Colonic mucosa (tissue), 4 donors: Measurements from ENCODE around the gene PARVG. TPM values are rescaled to one million over a fixed set of nuclear protein-coding genes. Genes with fewer than 3 reads are reported as not detected.

Experiments used
- DNase-seq: peaks from one replicate; pipeline ENCODE4 v3.0.0-alpha.2; 2020
- H3K27ac ChIP-seq: fragments of 200-600 bp; one replicate; pipeline ENCODE4 v1.8.0; 2021
- H3K27me3 ChIP-seq: fragments of 200-600 bp; one replicate; pipeline ENCODE4 v1.8.0; 2021
- H3K36me3 ChIP-seq: fragments of 200-600 bp; one replicate; pipeline ENCODE4 v1.8.0; 2021
- H3K4me1 ChIP-seq: fragments of 200-600 bp; one replicate; pipeline ENCODE4 v1.8.0; 2021; ENCODE audit warnings: mild to moderate bottlenecking
- H3K4me3 ChIP-seq: fragments of 200-600 bp; one replicate; pipeline ENCODE4 v1.8.0; 2021
- H3K9ac ChIP-seq, 2 donors: one replicate each; pipeline ENCODE4 v1.7.0; 2013; ENCODE audit warnings: control low read depth in 2 of 2, low read depth in 2 of 2, low read length in 2 of 2
- H3K9me3 ChIP-seq: fragments of 200-600 bp; one replicate; pipeline ENCODE4 v1.8.0; 2021
- intact Hi-C: fragments of 100-400 bp; cut with DNase I; formaldehyde crosslinking; loops from one replicate; pipeline ENCODE4 v1.14.1; 2022
- total RNA-seq, 2 donors: library from RNA; stranded (reverse); fragmentation: NEBNext Ultra II Directional in 1 of 2; extraction: Animal tissue kit (Norgen Biotek cat#: 25700) in 1 of 2; gene quantifications; one replicate each; pipeline ENCODE4 v1.2.1, GENCODE V29; 2021
- TF ChIP-seq, protein P1 (sequence below): fragments of 200-600 bp; IDR thresholded peaks from one replicate; pipeline ENCODE4 v1.8.0; 2022; ENCODE audit warnings: antibody characterized with exemption, mild to moderate bottlenecking
- donor health status: healthy.
- donor health status: DM: no; HTN: no; CAD: no.
- donor health status: DM: no; HTN: no; CAD: no.

PARVG gene
- total RNA-seq, 2 donors from 2014 or later, result 2.4 to 4.1 TPM

DNA sequence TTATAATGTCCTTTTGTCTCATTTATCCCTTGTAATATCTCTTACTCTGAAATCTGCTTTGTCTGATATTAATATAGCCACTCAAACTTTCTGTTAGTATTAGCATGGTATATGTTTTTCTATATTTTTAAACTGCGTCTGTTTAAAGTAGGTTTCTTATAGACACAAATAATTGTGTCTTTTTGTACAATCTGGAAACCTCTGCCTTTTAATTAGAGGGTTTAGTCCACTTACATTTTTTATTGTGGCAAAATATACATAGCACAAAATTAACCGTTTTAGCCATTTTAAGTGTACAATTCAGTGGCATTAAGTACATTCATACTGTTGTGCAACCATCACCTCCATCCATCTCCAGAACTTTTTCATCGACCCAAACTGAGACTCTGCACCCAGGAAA, 28.6 kb downstream of the PARVG start:
- no peak overlapping the region for H3K27ac ChIP-seq
- TF ChIP-seq, protein P1, sequence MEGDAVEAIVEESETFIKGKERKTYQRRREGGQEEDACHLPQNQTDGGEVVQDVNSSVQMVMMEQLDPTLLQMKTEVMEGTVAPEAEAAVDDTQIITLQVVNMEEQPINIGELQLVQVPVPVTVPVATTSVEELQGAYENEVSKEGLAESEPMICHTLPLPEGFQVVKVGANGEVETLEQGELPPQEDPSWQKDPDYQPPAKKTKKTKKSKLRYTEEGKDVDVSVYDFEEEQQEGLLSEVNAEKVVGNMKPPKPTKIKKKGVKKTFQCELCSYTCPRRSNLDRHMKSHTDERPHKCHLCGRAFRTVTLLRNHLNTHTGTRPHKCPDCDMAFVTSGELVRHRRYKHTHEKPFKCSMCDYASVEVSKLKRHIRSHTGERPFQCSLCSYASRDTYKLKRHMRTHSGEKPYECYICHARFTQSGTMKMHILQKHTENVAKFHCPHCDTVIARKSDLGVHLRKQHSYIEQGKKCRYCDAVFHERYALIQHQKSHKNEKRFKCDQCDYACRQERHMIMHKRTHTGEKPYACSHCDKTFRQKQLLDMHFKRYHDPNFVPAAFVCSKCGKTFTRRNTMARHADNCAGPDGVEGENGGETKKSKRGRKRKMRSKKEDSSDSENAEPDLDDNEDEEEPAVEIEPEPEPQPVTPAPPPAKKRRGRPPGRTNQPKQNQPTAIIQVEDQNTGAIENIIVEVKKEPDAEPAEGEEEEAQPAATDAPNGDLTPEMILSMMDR, result no peak
- H3K9ac ChIP-seq, result no peak overlapping the region
- no peak overlapping the region for H3K4me3 ChIP-seq
- intact Hi-C loops, result no loop called here
- no peaks in the 10 kb centered on the region for H3K4me1 ChIP-seq
- H3K9me3 ChIP-seq, result no peaks in the 10 kb centered on the region
- no peak for DNase-seq
- no peaks in the 10 kb centered on the region for H3K27me3 ChIP-seq
- no peaks in the 10 kb centered on the region for H3K36me3 ChIP-seq

DNA sequence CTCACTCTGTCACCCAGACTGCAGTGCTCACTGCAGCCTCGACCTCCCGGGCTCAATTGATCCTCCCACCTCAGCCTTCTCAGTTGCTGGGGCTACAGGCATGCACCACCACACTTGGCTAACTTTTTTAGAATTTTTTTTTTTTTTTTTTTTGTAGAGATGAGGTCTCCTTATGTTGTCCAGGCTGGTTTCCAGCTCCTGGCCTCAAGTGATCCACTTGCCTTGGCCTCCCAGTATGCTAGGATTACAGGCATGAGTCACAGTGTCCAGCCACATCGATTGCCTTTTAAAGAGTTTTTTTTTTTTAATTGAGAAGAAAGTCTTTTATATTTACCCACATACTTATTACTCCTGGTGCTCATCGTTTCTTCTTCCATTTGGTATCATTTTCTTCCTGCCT, 30.0 kb downstream of the PARVG start:
- Histone ChIP-seq H3K4me1 (no peaks in the 10 kb centered on the region), H3K4me3 (no peak overlapping the region), H3K27ac (no peak overlapping the region), H3K36me3 (no peaks in the 10 kb centered on the region), H3K9ac (no peak overlapping the region), H3K27me3 (no peaks in the 10 kb centered on the region), H3K9me3 (no peaks in the 10 kb centered on the region)
- intact Hi-C loops, result no loop called here
- DNase-seq, result no peak
- TF ChIP-seq, protein P1, result no peak

DNA sequence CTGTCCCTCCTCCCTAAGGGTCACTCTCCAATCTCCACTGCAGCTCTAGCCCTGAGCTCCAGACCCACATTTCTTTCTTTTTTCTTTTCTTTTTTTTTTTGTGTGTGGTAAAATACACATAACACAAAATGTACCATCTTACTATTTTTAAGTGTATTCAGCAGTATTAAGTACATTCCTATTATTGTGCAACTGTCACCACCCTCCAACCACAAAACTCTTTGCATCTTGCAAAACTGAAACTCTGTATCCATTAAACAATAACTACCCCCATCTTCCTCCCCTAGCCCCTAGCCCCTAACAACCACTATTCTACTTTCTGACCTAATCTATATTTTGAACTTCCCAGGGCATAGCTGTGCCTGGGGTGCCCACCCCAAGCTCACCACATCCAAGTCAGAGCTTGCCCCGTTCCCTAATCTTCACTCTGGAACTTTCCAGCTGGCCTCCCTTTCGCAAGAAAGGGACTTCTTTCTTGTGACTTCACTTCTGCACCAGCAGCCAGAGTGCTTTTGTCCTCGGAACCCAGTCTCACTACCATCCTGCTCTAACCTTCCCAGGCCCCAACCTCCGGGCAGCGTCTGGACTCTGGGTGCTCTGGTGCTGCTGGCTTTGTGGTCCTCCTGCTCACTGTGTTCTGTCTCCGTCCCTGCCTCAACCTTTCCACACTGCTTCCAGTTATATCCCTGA, 30.7 kb downstream of the PARVG start:
- H3K4me3 ChIP-seq, result no peak overlapping the region
- TF ChIP-seq, protein P1, result no peak
- H3K36me3 ChIP-seq, result no peaks in the 10 kb centered on the region
- H3K4me1 ChIP-seq, result no peaks in the 10 kb centered on the region
- no peak for DNase-seq
- no peaks in the 10 kb centered on the region for H3K27me3 ChIP-seq
- H3K9ac ChIP-seq, result no peak overlapping the region
- H3K27ac ChIP-seq, result no peak overlapping the region
- H3K9me3 ChIP-seq, result no peaks in the 10 kb centered on the region
- intact Hi-C loops, result no loop called here

DNA sequence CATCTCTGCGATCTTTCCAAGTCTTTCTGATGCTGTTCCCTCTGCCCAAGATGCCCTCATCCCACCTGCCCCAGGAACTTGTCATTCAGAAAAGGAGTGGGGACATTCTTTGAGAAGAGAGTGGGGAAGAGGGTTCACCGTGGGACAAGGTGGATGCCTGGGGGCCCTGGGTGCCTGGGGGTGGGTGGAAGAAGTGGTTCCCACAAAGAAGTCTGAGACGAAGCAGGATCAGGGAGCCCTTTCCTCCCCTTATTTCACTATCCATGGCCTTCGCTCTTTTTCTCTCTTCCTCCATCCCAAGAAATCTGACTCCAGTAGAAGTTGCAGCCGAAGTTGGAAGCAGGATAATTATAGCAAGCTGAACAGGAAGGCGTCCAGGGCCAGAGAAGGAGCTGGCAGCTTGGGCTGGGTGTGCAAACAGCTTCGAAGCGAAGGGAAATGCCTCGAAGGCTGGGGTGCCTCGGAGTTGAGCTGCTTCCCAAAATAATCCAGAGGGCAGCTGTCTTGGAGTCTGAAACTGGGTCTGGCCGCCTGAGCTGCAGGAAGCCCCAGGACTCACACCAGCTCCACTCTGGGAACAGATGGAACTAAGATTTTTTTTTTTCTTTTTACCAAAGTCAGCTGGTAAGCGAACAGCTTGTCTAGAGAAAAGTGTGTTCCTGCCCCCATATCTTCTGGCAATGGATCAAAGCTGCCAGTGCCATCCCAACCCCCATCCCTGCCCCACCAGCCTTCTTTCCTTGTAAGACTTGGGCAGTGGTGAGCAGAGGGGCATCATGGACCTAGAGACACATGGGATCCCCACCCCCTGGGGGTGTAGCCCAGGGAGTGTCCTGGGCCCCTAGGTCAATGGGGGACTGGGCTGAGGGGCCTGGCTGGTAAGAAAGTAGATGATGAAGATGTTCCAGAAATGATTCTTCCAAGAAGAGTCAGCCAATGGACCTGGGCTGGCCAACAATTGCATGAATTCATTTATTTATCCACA, 31.5 kb downstream of the PARVG start:
- H3K4me3 ChIP-seq, result no peak overlapping the region
- TF ChIP-seq, protein P1, result no peak
- no peak for DNase-seq
- H3K9me3 ChIP-seq, result no peaks in the 10 kb centered on the region
- H3K36me3 ChIP-seq, result no peaks in the 10 kb centered on the region
- H3K4me1 ChIP-seq, result no peaks in the 10 kb centered on the region
- no peak overlapping the region for H3K27ac ChIP-seq
- intact Hi-C loops, result no loop called here
- H3K9ac ChIP-seq, result no peak overlapping the region
- no peaks in the 10 kb centered on the region for H3K27me3 ChIP-seq

DNA sequence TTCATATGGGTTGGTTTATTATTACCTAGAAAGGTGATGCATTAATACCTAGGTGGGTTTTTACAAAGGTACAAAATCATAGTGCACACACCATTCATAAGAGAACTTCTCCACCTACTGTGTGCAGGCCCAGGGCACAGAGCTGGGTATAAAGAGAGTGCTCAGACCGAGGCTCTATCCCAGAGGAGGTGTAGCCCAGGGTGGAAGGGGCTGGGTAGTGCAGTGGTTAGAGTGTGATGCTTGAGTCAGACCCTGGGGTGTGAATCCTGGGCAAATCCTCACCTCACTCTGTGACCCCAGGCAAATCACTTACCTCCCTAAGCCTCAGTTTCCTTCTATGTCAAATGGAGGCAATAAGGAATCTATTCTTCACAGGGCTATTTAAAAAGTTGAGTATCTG, 32.2 kb downstream of the PARVG start:
- no peak overlapping the region for H3K27ac ChIP-seq
- H3K36me3 ChIP-seq, result no peaks in the 10 kb centered on the region
- H3K9ac ChIP-seq, result no peak overlapping the region
- no peaks in the 10 kb centered on the region for H3K9me3 ChIP-seq
- H3K27me3 ChIP-seq, result no peaks in the 10 kb centered on the region
- H3K4me1 ChIP-seq, result no peaks in the 10 kb centered on the region
- H3K4me3 ChIP-seq, result no peak overlapping the region
- TF ChIP-seq, protein P1, result no peak
- intact Hi-C loops, result no loop called here
- no peak for DNase-seq
